Colonic mucosa (tissue), 4 donors: ENCODE measurements around the gene GRIA4. TPM values are rescaled to one million over a fixed set of nuclear protein-coding genes. Genes with fewer than 3 reads are reported as not detected.

Experiments
- DNase-seq: peaks from one replicate; pipeline ENCODE4 v3.0.0-alpha.2; 2020
- H3K27ac ChIP-seq: fragments of 200-600 bp; one replicate; pipeline ENCODE4 v1.8.0; 2021
- H3K27me3 ChIP-seq: fragments of 200-600 bp; one replicate; pipeline ENCODE4 v1.8.0; 2021
- H3K36me3 ChIP-seq: fragments of 200-600 bp; one replicate; pipeline ENCODE4 v1.8.0; 2021
- H3K4me1 ChIP-seq: fragments of 200-600 bp; one replicate; pipeline ENCODE4 v1.8.0; 2021; ENCODE audit warnings: mild to moderate bottlenecking
- H3K4me3 ChIP-seq: fragments of 200-600 bp; one replicate; pipeline ENCODE4 v1.8.0; 2021
- H3K9ac ChIP-seq, 2 donors: one replicate each; pipeline ENCODE4 v1.7.0; 2013; ENCODE audit warnings: control low read depth in 2 of 2, low read depth in 2 of 2, low read length in 2 of 2
- H3K9me3 ChIP-seq: fragments of 200-600 bp; one replicate; pipeline ENCODE4 v1.8.0; 2021
- CTCF ChIP-seq: fragments of 200-600 bp; IDR thresholded peaks from one replicate; pipeline ENCODE4 v1.8.0; 2022; ENCODE audit warnings: antibody characterized with exemption, mild to moderate bottlenecking
- intact Hi-C: fragments of 100-400 bp; cut with DNase I; formaldehyde crosslinking; loops from one replicate; pipeline ENCODE4 v1.14.1; 2022
- total RNA-seq, 2 donors: library from RNA; stranded (reverse); fragmentation: NEBNext Ultra II Directional in 1 of 2; extraction: Animal tissue kit (Norgen Biotek cat#: 25700) in 1 of 2; gene quantifications; one replicate each; pipeline ENCODE4 v1.2.1, GENCODE V29; 2021
- donor health status: healthy.
- donor health status: DM: no; HTN: no; CAD: no.
- donor health status: DM: no; HTN: no; CAD: no.

GRIA4 gene
- total RNA-seq, 2 donors from 2014 or later = 0.67 to 0.69 TPM

GRCh38 chr11:105821781-105822180 lies 211.9 kb downstream of the GRIA4 start:
- no peaks in the 10 kb centered on the region for H3K27me3 ChIP-seq
- H3K36me3 ChIP-seq = no peaks in the 10 kb centered on the region
- no peaks in the 10 kb centered on the region for H3K4me1 ChIP-seq
- H3K27ac ChIP-seq = no peak overlapping the region
- H3K4me3 ChIP-seq = no peak overlapping the region
- H3K9ac ChIP-seq = no peak overlapping the region
- TF ChIP-seq CTCF = no peak
- H3K9me3 ChIP-seq = no peaks in the 10 kb centered on the region
- DNase-seq = no peak
- intact Hi-C loops = no loop called here

- intact Hi-C loops = no loop called here
- Histone ChIP-seq H3K4me3 (no peak overlapping the region), H3K36me3 (no peaks in the 10 kb centered on the region), H3K9ac (no peak overlapping the region), H3K27ac (no peak overlapping the region), H3K4me1 (no peaks in the 10 kb centered on the region), H3K27me3 (no peaks in the 10 kb centered on the region), H3K9me3 (no peaks in the 10 kb centered on the region)
- TF ChIP-seq CTCF = no peak
- no peak for DNase-seq
Measured at GRCh38 chr11:105823495-105824033, 213.7 kb downstream of the GRIA4 start.

- intact Hi-C loops = no loop called here
- Histone ChIP-seq H3K9ac (no peak overlapping the region), H3K36me3 (no peaks in the 10 kb centered on the region), H3K9me3 (no peaks in the 10 kb centered on the region), H3K27me3 (no peaks in the 10 kb centered on the region), H3K27ac (no peak overlapping the region), H3K4me1 (no peaks in the 10 kb centered on the region), H3K4me3 (no peak overlapping the region)
- no peak for TF ChIP-seq CTCF
- no peak for DNase-seq
Measured at GRCh38 chr11:105824457-105825013, 214.7 kb downstream of the GRIA4 start.

GRCh38 chr11:105825141-105825540 lies 215.3 kb downstream of the GRIA4 start:
- no peaks in the 10 kb centered on the region for H3K36me3 ChIP-seq
- H3K4me3 ChIP-seq = no peak overlapping the region
- H3K27me3 ChIP-seq = no peaks in the 10 kb centered on the region
- TF ChIP-seq CTCF = no peak
- H3K27ac ChIP-seq = no peak overlapping the region
- no peak for DNase-seq
- H3K9me3 ChIP-seq = no peaks in the 10 kb centered on the region
- H3K4me1 ChIP-seq = no peaks in the 10 kb centered on the region
- no peak overlapping the region for H3K9ac ChIP-seq
- intact Hi-C loops = no loop called here

GRCh38 chr11:105827906-105828305 lies 218.0 kb downstream of the GRIA4 start:
- Histone ChIP-seq H3K27ac (no peak overlapping the region), H3K9ac (no peak overlapping the region), H3K36me3 (no peaks in the 10 kb centered on the region), H3K4me3 (no peak overlapping the region), H3K27me3 (no peaks in the 10 kb centered on the region), H3K9me3 (no peaks in the 10 kb centered on the region), H3K4me1 (no peaks in the 10 kb centered on the region)
- intact Hi-C loops = no loop called here
- no peak for DNase-seq
- no peak for TF ChIP-seq CTCF
